A673 (cell line): ENCODE data around the gene GGT5. TPM values are rescaled to one million over a fixed set of nuclear protein-coding genes. Genes with fewer than 3 reads are reported as not detected.
"Not testable (repeated sequence)": the region's sequence is repeated elsewhere in the genome, so short reads cannot be mapped to it uniquely, and the experiment has no call there.

ENCODE experiments used
- BruUV-seq: library from RNA; stranded (reverse); fragments of 400-500 nt; replicated peaks from 2 replicates; lab custom pipeline; 2021; lab: Mats Ljungman, UMichigan
- CTCF ChIA-PET: fragments of 300-600 bp; sonication (Branson Sonifier 250); formaldehyde crosslinking; loops from one replicate; lab custom pipeline; 2022; ENCODE audit warnings: antibody characterized with exemption; lab: Charles Lee
- POLR2A ChIA-PET: fragments of 300-600 bp; sonication (Branson Sonifier 250); formaldehyde crosslinking; loops from one replicate; lab custom pipeline; 2022; ENCODE audit warnings: antibody characterized with exemption; ENCODE audit not compliant: low non-redundant PET; lab: Charles Lee
- DNase-seq: peaks from one replicate; pipeline ENCODE4 v3.0.0-alpha.2; 2015; ENCODE audit warnings: low spot score
- H3K27ac ChIP-seq: fragments of 200-600 bp; sonication (generic); 2 replicates; pipeline ENCODE4 v1.5.1; 2016; ENCODE audit warnings: mixed run types, low read depth, mild to moderate bottlenecking, mixed read lengths, antibody characterized with exemption, low read length; ENCODE audit not compliant: poor library complexity, severe bottlenecking
- H3K27me3 ChIP-seq: fragments of 200-600 bp; sonication (generic); replicated peaks from 2 replicates; pipeline ENCODE4 v1.6.1; 2017; ENCODE audit warnings: mixed run types, low read depth, mild to moderate bottlenecking, mixed read lengths, antibody characterized with exemption, low read length; ENCODE audit not compliant: insufficient read depth, poor library complexity
- H3K36me3 ChIP-seq: fragments of 200-600 bp; sonication (generic); 2 replicates; pipeline ENCODE4 v1.6.1; 2016; ENCODE audit warnings: mixed run types, mild to moderate bottlenecking, mixed read lengths, antibody characterized with exemption, low read length; ENCODE audit not compliant: insufficient read depth, poor library complexity, severe bottlenecking
- H3K4me1 ChIP-seq: fragments of 200-600 bp; sonication (generic); 2 replicates; pipeline ENCODE4 v1.6.1; 2017; ENCODE audit warnings: mixed run types, mild to moderate bottlenecking, mixed read lengths, antibody characterized with exemption, low read length; ENCODE audit not compliant: insufficient read depth, poor library complexity, severe bottlenecking
- H3K4me3 ChIP-seq: fragments of 200-600 bp; sonication (generic); 2 replicates; pipeline ENCODE4 v1.5.1; 2016; ENCODE audit warnings: low read depth, mixed run types, mild to moderate bottlenecking, mixed read lengths, low read length; ENCODE audit not compliant: poor library complexity, severe bottlenecking
- H3K9me3 ChIP-seq: fragments of 200-600 bp; sonication (generic); 2 replicates; pipeline ENCODE4 v1.6.1; 2016; ENCODE audit warnings: mixed run types, low read depth, mild to moderate bottlenecking, mixed read lengths, antibody characterized with exemption, low read length; ENCODE audit not compliant: poor library complexity, severe bottlenecking
- EZH2 ChIP-seq: fragments of 200-600 bp; sonication (generic); IDR thresholded peaks from 2 replicates; pipeline ENCODE4 v1.6.1; 2017; ENCODE audit warnings: borderline replicate concordance, low read depth, mild to moderate bottlenecking, mixed read lengths, antibody characterized with exemption, low read length; ENCODE audit not compliant: poor library complexity, severe bottlenecking
- intact Hi-C: fragments of 100-400 bp; cut with micrococcal nuclease; formaldehyde crosslinking; loops from one replicate; pipeline ENCODE4 v1.10.0; 2022; ENCODE audit not compliant: unreplicated experiment
- total RNA-seq: library from RNA; stranded (reverse); gene quantifications from 2 replicates; pipeline ENCODE4 v1.2.3, GENCODE V29; 2021
- TF ChIP-seq, protein P1 (sequence below): fragments of 300-800, 200-600 bp; sonication (generic); conservative IDR thresholded peaks from 2 replicates; pipeline ENCODE4 v1.5.1; 2017; ENCODE audit warnings: low read depth, mild to moderate bottlenecking, antibody characterized with exemption, low read length, moderate library complexity, mixed read lengths

The GGT5 gene
- total RNA-seq, 1 experiment from 2014 or later: not detected

DNA sequence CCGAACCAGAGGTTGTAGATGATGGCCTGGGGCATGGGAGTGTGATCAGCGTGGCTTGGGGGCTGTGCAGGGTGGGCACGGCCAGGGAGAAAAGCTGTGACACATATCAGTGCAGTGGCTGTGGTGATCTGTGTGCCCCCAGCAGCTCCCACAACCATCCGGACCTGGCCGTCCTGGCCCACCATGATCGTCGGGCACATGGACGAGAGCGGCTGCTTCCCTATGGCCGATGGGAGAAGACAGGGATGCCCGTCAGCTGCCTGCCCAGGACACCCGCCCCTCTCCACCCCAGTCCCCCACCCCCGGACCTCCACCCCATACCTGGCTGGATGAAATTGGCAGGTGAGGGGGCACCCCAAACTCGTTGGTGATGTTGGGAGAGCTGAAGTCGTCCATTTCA is 3.7 kb upstream of the GGT5 start:
- DNase-seq, POLR2A ChIA-PET, H3K4me3 ChIP-seq, BruUV-seq, H3K36me3 ChIP-seq, H3K4me1 ChIP-seq, H3K27ac ChIP-seq, H3K9me3 ChIP-seq, H3K27me3 ChIP-seq, CTCF ChIA-PET: not testable (repeated sequence)
- intact Hi-C loops: loop anchor here (5.0 kb wide), 1 partner anchor 291 kb away; no protein-coding TSS in a partner anchor

GRCh38 chr22:24247564-24248344 is 2.9 kb upstream of the GGT5 start:
- Histone ChIP-seq H3K27ac (no peak overlapping the region), H3K4me1 (peaks cover 11% of the 10 kb centered on the region), H3K4me3 (no peak overlapping the region), H3K36me3 (no peaks in the 10 kb centered on the region), H3K9me3 (no peaks in the 10 kb centered on the region), H3K27me3 (no peaks in the 10 kb centered on the region)
- BruUV-seq: no TSS peak
- intact Hi-C loops: loop anchor here (5.0 kb wide), 1 partner anchor 290 kb away; no protein-coding TSS in a partner anchor
- CTCF ChIA-PET: interaction anchor here (0.5 to 1.0 kb wide), 4 partner anchors 17 to 292 kb away, joined by 3 to 6 read pairs (median 4); no protein-coding TSS in a partner anchor
- peak; percentile 66 for DNase-seq
- POLR2A ChIA-PET: no interaction called here
- TF ChIP-seq, protein P1, sequence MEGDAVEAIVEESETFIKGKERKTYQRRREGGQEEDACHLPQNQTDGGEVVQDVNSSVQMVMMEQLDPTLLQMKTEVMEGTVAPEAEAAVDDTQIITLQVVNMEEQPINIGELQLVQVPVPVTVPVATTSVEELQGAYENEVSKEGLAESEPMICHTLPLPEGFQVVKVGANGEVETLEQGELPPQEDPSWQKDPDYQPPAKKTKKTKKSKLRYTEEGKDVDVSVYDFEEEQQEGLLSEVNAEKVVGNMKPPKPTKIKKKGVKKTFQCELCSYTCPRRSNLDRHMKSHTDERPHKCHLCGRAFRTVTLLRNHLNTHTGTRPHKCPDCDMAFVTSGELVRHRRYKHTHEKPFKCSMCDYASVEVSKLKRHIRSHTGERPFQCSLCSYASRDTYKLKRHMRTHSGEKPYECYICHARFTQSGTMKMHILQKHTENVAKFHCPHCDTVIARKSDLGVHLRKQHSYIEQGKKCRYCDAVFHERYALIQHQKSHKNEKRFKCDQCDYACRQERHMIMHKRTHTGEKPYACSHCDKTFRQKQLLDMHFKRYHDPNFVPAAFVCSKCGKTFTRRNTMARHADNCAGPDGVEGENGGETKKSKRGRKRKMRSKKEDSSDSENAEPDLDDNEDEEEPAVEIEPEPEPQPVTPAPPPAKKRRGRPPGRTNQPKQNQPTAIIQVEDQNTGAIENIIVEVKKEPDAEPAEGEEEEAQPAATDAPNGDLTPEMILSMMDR: peak; percentile 72
- TF ChIP-seq EZH2: no peak

DNA sequence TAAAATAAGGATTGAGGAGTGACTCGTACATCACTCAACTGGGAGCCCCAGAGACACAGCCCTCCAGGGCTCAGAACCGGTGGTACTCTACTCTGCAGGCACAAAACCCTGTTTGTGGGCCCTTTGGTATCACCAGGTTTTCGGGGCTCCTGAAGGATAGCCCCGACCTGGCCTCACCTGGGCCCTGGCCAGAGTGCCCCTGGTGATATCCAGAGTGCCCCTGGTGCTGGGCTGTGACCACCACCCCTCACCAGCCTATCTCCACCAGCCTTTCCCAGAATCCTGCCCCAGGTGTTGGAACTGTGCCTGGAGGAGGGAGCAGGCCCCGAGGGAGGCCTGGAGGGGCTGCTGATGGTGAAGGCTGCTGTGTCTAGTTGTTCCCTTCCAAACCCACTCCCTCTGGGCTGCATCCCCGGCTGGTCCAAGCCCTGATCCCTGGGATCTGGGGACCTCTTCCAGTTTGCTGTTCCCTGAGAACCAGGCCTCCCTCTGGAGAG is 2.2 kb upstream of the GGT5 start:
- Histone ChIP-seq H3K4me3 (no peak overlapping the region), H3K27me3 (no peaks in the 10 kb centered on the region), H3K27ac (no peak overlapping the region), H3K36me3 (no peaks in the 10 kb centered on the region), H3K9me3 (no peaks in the 10 kb centered on the region), H3K4me1 (peaks cover 11% of the 10 kb centered on the region)
- no peak for DNase-seq
- BruUV-seq: no TSS peak
- no peak for TF ChIP-seq EZH2
- TF ChIP-seq, protein P1: no peak
- intact Hi-C loops: loop anchor here (5.0 kb wide), 1 partner anchor 290 kb away; no protein-coding TSS in a partner anchor
- ChIA-PET CTCF (interaction anchor here (0.5 to 1.0 kb wide), 4 partner anchors 16 to 291 kb away, joined by 3 to 6 read pairs (median 4); no protein-coding TSS in a partner anchor), POLR2A (no interaction called here)

GRCh38 chr22:24245584-24246561 is 991 bp upstream of the GGT5 start:
- DNase-seq, CTCF ChIA-PET, H3K27me3 ChIP-seq, H3K36me3 ChIP-seq, H3K9me3 ChIP-seq, POLR2A ChIA-PET, BruUV-seq, H3K27ac ChIP-seq, H3K4me3 ChIP-seq: not testable (repeated sequence)
- intact Hi-C loops: loop anchor here (5.0 kb wide), 1 partner anchor 289 kb away; no protein-coding TSS in a partner anchor
- H3K4me1 ChIP-seq: peaks cover 11% of the 10 kb centered on the region
